Fibroblast of lung (primary cell): Measurements from ENCODE around the gene ARHGEF16.

Experiments used
- CTCF ChIP-seq, 2 donors: IDR thresholded peaks in 1 of 2; conservative IDR thresholded peaks in 1 of 2; 1 replicate in 1 of 2; 2 replicates in 1 of 2; pipeline ENCODE4 v1.5.1; 2011 to 2012; ENCODE audit warnings: low read length in 2 of 2, control low read depth in 1 of 2, inconsistent platforms in 1 of 2, low read depth in 1 of 2, mild to moderate bottlenecking in 1 of 2
- EZH2 ChIP-seq: IDR thresholded peaks from 2 replicates; pipeline ENCODE4 v1.5.1; 2012; ENCODE audit warnings: low read length, control low read depth, mild to moderate bottlenecking; ENCODE audit errors: missing control alignments

GRCh38 chr1:3459940-3460671 is 5.6 kb downstream of the ARHGEF16 start:
- TF ChIP-seq CTCF (conservative IDR thresholded peaks at IDR 0.05 in 1 of 2, IDR thresholded peaks at IDR 0.05 in 1 of 2; ENCODE audit: low read depth in 1 of 2, low read length in 2 of 2): no peak
- no peak for TF ChIP-seq EZH2
